ENCODE data around the gene GPR78. TPM values are rescaled to one million over a fixed set of nuclear protein-coding genes. Genes with fewer than 3 reads are reported as not detected.

GPR78 gene
- total RNA-seq, 2 donors from 2014 or later: not detected

- DNase-seq (ENCODE audit: low spot score): no peak
- H3K4me1 ChIP-seq: peaks cover 0 to 8% of the 10 kb centered on the region in 2 donors
- TF ChIP-seq CTCF (IDR thresholded peaks at IDR 0.05): no peak
- H3K27me3 ChIP-seq: no peaks in the 10 kb centered on the region
- H3K27ac ChIP-seq: no peak overlapping the region
- no peaks in the 10 kb centered on the region for H3K9me3 ChIP-seq
- H3K4me3 ChIP-seq: no peak overlapping the region
- H3K36me3 ChIP-seq: no peaks in the 10 kb centered on the region
Measured at GRCh38 chr4:8540072-8540471, 40.1 kb upstream of the GPR78 start.

DNA sequence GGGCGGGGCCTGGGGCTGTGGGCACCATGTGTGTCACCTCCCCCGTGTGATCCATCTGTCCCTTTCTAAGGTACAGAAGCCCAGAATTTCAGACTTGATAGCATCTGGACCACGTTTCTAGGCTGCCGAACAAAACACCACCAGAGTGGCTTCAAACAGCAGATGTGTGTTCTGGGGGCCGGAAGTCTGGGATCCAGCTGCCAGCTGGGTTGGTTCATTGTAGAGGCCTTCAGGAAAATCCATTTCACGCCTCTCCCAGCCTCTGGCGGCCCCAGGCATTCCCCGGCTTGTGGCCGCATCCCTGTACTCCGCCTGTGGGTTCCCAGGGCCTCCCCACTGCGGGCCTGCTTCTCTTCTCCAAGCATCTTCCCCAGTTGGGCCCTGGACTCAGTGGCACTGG lies 39.6 kb upstream of the GPR78 start:
- no peak for DNase-seq (ENCODE audit: low spot score)
- TF ChIP-seq CTCF (IDR thresholded peaks at IDR 0.05): no peak
- H3K9me3 ChIP-seq: no peaks in the 10 kb centered on the region
- no peak overlapping the region for H3K4me3 ChIP-seq
- H3K27me3 ChIP-seq: no peaks in the 10 kb centered on the region
- no peak overlapping the region for H3K27ac ChIP-seq
- H3K36me3 ChIP-seq: no peaks in the 10 kb centered on the region
- H3K4me1 ChIP-seq: peaks cover 0 to 8% of the 10 kb centered on the region in 2 donors

DNA sequence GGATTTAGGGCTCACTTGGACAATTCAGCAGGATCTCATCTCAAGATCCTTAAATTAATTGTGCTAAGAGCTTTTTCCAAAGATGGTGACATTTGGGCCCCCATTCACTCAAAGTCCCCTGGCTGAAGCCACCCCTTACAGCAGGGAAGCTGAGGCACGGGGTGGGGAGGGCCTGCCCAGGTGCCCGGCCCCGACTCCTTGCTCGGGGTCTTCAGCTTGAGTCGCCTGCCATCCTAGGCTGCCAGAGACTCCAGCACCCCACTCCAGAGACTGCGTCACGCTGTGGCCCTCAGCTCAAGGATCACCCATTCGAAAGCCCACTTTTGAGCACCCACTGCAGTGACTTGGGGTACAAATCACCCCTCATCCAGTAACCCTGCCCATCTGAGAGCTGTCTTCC lies 39.2 kb upstream of the GPR78 start:
- DNase-seq (ENCODE audit: low spot score): no peak
- H3K9me3 ChIP-seq: no peaks in the 10 kb centered on the region
- no peak overlapping the region for H3K4me3 ChIP-seq
- peaks cover 0 to 8% of the 10 kb centered on the region in 2 donors for H3K4me1 ChIP-seq
- H3K27ac ChIP-seq: no peak overlapping the region
- H3K36me3 ChIP-seq: no peaks in the 10 kb centered on the region
- no peak for TF ChIP-seq CTCF (IDR thresholded peaks at IDR 0.05)
- no peaks in the 10 kb centered on the region for H3K27me3 ChIP-seq

DNA sequence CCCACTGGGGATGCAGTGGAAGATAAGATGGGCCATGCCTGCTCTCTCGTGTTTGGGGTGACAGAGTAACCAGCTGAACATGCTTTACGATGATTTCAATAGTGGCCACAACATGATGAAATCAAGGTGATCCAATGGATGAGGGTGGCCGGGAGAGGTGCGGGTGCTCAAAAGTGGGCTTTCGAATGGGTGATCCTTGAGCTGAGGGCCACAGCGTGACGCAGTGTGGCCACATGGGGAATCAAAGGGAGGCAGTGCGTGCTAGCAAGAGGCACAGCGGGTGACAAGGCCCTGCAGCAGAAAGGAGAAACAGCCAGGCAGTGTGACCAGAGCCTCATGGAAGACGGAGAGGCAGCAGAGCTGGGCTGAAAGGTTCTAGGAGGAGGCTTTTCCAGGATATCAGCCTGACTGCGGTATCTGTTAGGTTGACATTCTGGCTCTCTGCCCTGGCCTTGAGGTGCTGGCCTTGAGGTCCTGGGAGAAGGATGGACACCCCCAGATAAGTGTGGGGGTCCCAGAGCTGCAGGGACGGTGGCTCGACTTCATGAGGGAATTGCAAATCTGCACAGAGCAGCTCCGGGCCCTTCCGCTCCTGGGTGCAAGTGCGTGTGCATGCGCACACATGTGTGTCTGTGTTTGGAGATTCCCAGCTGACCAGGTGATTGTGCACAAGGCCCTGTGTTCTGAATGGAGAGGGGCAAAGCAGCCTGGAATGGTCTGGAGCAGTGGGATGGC lies 38.0 kb upstream of the GPR78 start:
- no peaks in the 10 kb centered on the region for H3K36me3 ChIP-seq
- TF ChIP-seq CTCF (IDR thresholded peaks at IDR 0.05): no peak
- H3K9me3 ChIP-seq: no peaks in the 10 kb centered on the region
- H3K27ac ChIP-seq: no peak overlapping the region
- peaks cover 0 to 3% of the 10 kb centered on the region in 2 donors for H3K4me1 ChIP-seq
- no peaks in the 10 kb centered on the region for H3K27me3 ChIP-seq
- no peak overlapping the region for H3K4me3 ChIP-seq
- no peak for DNase-seq (ENCODE audit: low spot score)

DNA sequence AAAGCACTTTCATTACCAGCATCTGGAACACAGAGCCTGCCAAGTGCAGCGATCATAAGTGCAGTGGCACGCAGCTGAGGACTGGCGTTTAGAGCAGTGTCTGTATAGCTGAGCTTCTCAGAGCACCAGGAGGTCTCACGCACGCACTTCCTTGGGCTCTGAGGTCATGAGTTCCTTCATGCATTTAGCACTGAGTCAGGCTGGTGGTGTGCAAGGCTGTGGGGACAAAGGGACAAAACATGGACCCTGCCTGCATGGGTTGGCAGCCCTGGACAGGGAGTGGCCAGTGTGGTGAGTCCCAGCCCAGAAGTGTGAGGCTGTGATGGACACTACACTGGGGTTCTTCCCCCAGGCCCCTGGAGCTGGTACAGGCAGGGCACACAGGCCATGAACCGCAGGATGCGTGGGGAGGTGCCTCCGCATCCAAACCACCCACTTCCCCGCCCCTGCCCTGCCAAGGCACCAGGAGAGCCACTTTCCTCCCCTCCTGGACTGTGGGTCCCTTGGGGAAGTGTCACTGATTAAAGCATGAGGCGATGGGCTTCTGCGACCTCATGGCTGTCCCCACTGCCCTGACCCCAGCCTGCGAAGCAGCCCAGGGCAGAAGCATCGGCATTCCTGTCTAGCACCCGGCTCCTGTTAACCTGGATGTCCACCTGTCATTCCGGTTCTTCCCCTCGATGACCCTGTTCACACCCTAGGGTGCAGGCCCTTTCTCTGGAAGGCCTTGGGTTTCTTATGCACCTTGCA lies 37.2 kb upstream of the GPR78 start:
- no peak for DNase-seq (ENCODE audit: low spot score)

More for the DNA sequence above, 37.2 kb upstream of the GPR78 start:
- Histone ChIP-seq H3K27ac (no peak overlapping the region), H3K4me3 (no peak overlapping the region), H3K4me1 (no peaks in the 10 kb centered on the region), H3K9me3 (no peaks in the 10 kb centered on the region), H3K36me3 (no peaks in the 10 kb centered on the region), H3K27me3 (no peaks in the 10 kb centered on the region)
- TF ChIP-seq CTCF (IDR thresholded peaks at IDR 0.05): no peak

All from right atrium auricular region (tissue), 2 donors.